H1 (cell line): ENCODE data around the gene DNAJC6. TPM values are rescaled to one million over a fixed set of nuclear protein-coding genes. Genes with fewer than 3 reads are reported as not detected.

Experiments
- CTCF ChIA-PET: fragments of 300-600 bp; sonication (Branson Sonifier 250); formaldehyde crosslinking; loops from one replicate; lab custom pipeline; 2021; ENCODE audit not compliant: partially characterized antibody; lab: Charles Lee
- POLR2A ChIA-PET: fragments of 300-600 bp; sonication (Branson Sonifier 250); formaldehyde crosslinking; loops from one replicate; lab custom pipeline; 2021; ENCODE audit warnings: inconsistent platforms; ENCODE audit not compliant: partially characterized antibody; lab: Charles Lee
- DNase-seq, 2 experiments: peaks; one replicate each; pipeline versions ENCODE4 v3.0.0 to v3.0.0-alpha.2; 2010 to 2022; ENCODE audit warnings: low spot score in 2 of 2, low read depth in 1 of 2, mixed read lengths in 1 of 2
- FAIRE-seq: peaks from 2 replicates; lab custom pipeline; 2011; peaks lifted over from hg19 to GRCh38; lab: Jason Lieb, UNC
- H2AFZ ChIP-seq: 2 replicates; pipeline ENCODE4 v1.8.1; 2012; ENCODE audit warnings: low read length, inconsistent platforms
- H2AK5ac ChIP-seq: 2 replicates; pipeline ENCODE4 v1.6.1; 2013; ENCODE audit warnings: low read depth, low read length
- H2BK120ac ChIP-seq: replicated peaks from 2 replicates; pipeline ENCODE3; 2013; ENCODE audit warnings: low read depth, low read length, inconsistent platforms
- H2BK12ac ChIP-seq: 2 replicates; pipeline ENCODE4 v1.6.1; 2013; ENCODE audit warnings: low read depth, low read length
- H2BK15ac ChIP-seq: 2 replicates; pipeline ENCODE4 v1.6.1; 2013; ENCODE audit warnings: low read length
- H2BK20ac ChIP-seq: 2 replicates; pipeline ENCODE4 v1.6.1; 2013; ENCODE audit warnings: low read length
- H2BK5ac ChIP-seq: 2 replicates; pipeline ENCODE4 v1.6.1; 2013; ENCODE audit warnings: low read depth, low read length
- H3K14ac ChIP-seq: 2 replicates; pipeline ENCODE4 v1.6.1; 2013; ENCODE audit warnings: inconsistent platforms; ENCODE audit not compliant: insufficient read length
- H3K18ac ChIP-seq: 2 replicates; pipeline ENCODE4 v1.6.1; 2013; ENCODE audit warnings: low read length; ENCODE audit errors: extremely low read depth
- H3K23ac ChIP-seq: 2 replicates; pipeline ENCODE4 v1.6.1; 2013; ENCODE audit warnings: inconsistent platforms; ENCODE audit not compliant: insufficient read length
- H3K23me2 ChIP-seq: 2 replicates; pipeline ENCODE4 v1.6.1; 2013; ENCODE audit warnings: low read depth, low read length
- H3K27ac ChIP-seq: 2 replicates; pipeline ENCODE4 v1.6.1; 2011; ENCODE audit warnings: low read depth, low read length, inconsistent platforms
- H3K27me3 ChIP-seq, 4 experiments: replicated peaks in 1 of 4; 1 replicate in 1 of 4; 2 replicates in 3 of 4; pipeline versions ENCODE4 v1.6.1 to v1.8.1; 2011 to 2013; ENCODE audit warnings: low read length in 3 of 4, mild to moderate bottlenecking in 3 of 4, inconsistent platforms in 2 of 4, mixed read lengths in 2 of 4, moderate library complexity in 1 of 4; ENCODE audit not compliant: control insufficient read depth in 3 of 4, insufficient read depth in 3 of 4; ENCODE audit errors: extremely low read depth in 1 of 4
- H3K36me3 ChIP-seq, 4 experiments: 2 replicates each; pipeline versions ENCODE4 v1.6.1 to v1.8.1; 2011 to 2013; ENCODE audit warnings: mild to moderate bottlenecking in 4 of 4, low read length in 3 of 4, moderate library complexity in 2 of 4, control low read depth in 1 of 4, inconsistent platforms in 1 of 4; ENCODE audit not compliant: insufficient read depth in 4 of 4, control insufficient read depth in 2 of 4
- H3K4ac ChIP-seq: replicated peaks from 2 replicates; pipeline ENCODE3; 2013; ENCODE audit warnings: low read length, low read depth, mixed read lengths, inconsistent platforms; ENCODE audit not compliant: insufficient read length
- H3K4me1 ChIP-seq, 4 experiments: replicated peaks in 1 of 4; 1 replicate in 1 of 4; 2 replicates in 3 of 4; pipeline versions ENCODE4 v1.6.1 to v1.8.1; 2011 to 2013; ENCODE audit warnings: low read length in 3 of 4, inconsistent platforms in 2 of 4, mixed read lengths in 1 of 4; ENCODE audit not compliant: insufficient read depth in 4 of 4, control insufficient read depth in 3 of 4
- H3K4me2 ChIP-seq, 2 experiments: 2 replicates each; pipeline versions ENCODE4 v1.6.1 to v1.8.1; 2011 to 2013; ENCODE audit warnings: low read depth in 2 of 2, low read length in 2 of 2, control low read depth in 1 of 2, inconsistent platforms in 1 of 2, mild to moderate bottlenecking in 1 of 2; ENCODE audit not compliant: insufficient read depth in 1 of 2
- H3K4me3 ChIP-seq, 4 experiments: fragments of 200-600, 300-600 bp in 1 of 4; sonication (generic), shearing (Covaris generic), sonication (Bioruptor Twin) in 1 of 4; 2 replicates each; pipeline versions ENCODE4 v1.5.1 to v1.8.1; 2011 to 2016; ENCODE audit warnings: low read length in 4 of 4, low read depth in 3 of 4, control low read depth in 2 of 4, inconsistent platforms in 2 of 4, mild to moderate bottlenecking in 2 of 4, mixed read lengths in 1 of 4, moderate library complexity in 1 of 4; ENCODE audit not compliant: insufficient read depth in 2 of 4; ENCODE audit errors: extremely low read depth in 1 of 4
- H3K56ac ChIP-seq: replicated peaks from 2 replicates; pipeline ENCODE3; 2013; ENCODE audit warnings: low read depth, mild to moderate bottlenecking, mixed read lengths, low read length, inconsistent platforms; ENCODE audit not compliant: insufficient read length
- H3K79me1 ChIP-seq: 2 replicates; pipeline ENCODE4 v1.6.1; 2013; ENCODE audit warnings: low read depth, low read length, control low read depth
- H3K79me2 ChIP-seq, 2 experiments: 2 replicates each; pipeline versions ENCODE4 v1.6.1 to v1.8.1; 2012 to 2013; ENCODE audit warnings: low read length in 2 of 2, mild to moderate bottlenecking in 2 of 2, inconsistent platforms in 1 of 2; ENCODE audit not compliant: insufficient read depth in 2 of 2, control insufficient read depth in 1 of 2
- H3K9ac ChIP-seq, 4 experiments: replicated peaks in 1 of 4; 1 replicate in 1 of 4; 2 replicates in 3 of 4; pipeline versions ENCODE4 v1.6.1 to v1.8.1; 2011 to 2013; ENCODE audit warnings: low read depth in 3 of 4, low read length in 3 of 4, control low read depth in 2 of 4, mild to moderate bottlenecking in 2 of 4, moderate library complexity in 2 of 4, inconsistent platforms in 1 of 4; ENCODE audit errors: extremely low read depth in 1 of 4
- H3K9me3 ChIP-seq, 2 experiments: 2 replicates each; pipeline versions ENCODE4 v1.6.1 to v1.8.1; 2012 to 2013; ENCODE audit warnings: mild to moderate bottlenecking in 2 of 2, moderate library complexity in 2 of 2, control low read depth in 1 of 2, inconsistent platforms in 1 of 2, low read depth in 1 of 2, low read length in 1 of 2, mixed read lengths in 1 of 2; ENCODE audit not compliant: insufficient read depth in 2 of 2
- H4K20me1 ChIP-seq, 2 experiments: replicated peaks in 1 of 2; 2 replicates each; pipeline versions ENCODE3 to v1.8.1; 2011 to 2013; ENCODE audit warnings: inconsistent platforms in 2 of 2, low read length in 2 of 2, mild to moderate bottlenecking in 1 of 2; ENCODE audit not compliant: insufficient read depth in 2 of 2, control insufficient read depth in 1 of 2
- H4K5ac ChIP-seq: 2 replicates; pipeline ENCODE4 v1.6.1; 2013; ENCODE audit warnings: low read length, low read depth, mixed read lengths, inconsistent platforms; ENCODE audit not compliant: insufficient read length
- H4K8ac ChIP-seq: 2 replicates; pipeline ENCODE4 v1.8.0; 2013; ENCODE audit warnings: mild to moderate bottlenecking, moderate library complexity, low read length, inconsistent platforms; ENCODE audit not compliant: insufficient read depth; ENCODE audit errors: extremely low read depth
- H4K91ac ChIP-seq: replicated peaks from 2 replicates; pipeline ENCODE3; 2013; ENCODE audit warnings: low read length, mixed read lengths, inconsistent platforms; ENCODE audit not compliant: insufficient read length
- FOSL1 ChIP-seq: IDR thresholded peaks from 2 replicates; pipeline ENCODE4 v1.6.1; 2011; ENCODE audit warnings: mild to moderate bottlenecking, low read depth, low read length, moderate library complexity; ENCODE audit not compliant: insufficient read depth
- NRF1 ChIP-seq: IDR thresholded peaks from 2 replicates; pipeline ENCODE4 v1.6.1; 2011; ENCODE audit warnings: mild to moderate bottlenecking, low read depth, low read length, improper control_type of control experiment
- POLR2AphosphoS5 ChIP-seq: IDR thresholded peaks from 2 replicates; pipeline ENCODE4 v1.6.1; 2011; ENCODE audit warnings: low read depth, low read length
- WGBS, 2 experiments: shearing (Covaris generic) in 1 of 2; methylation state at CpG; one replicate each; pipeline versions ENCODE4 v1.1.6 to v1.1.7; 2013 to 2015; ENCODE audit warnings: low lambda C conversion rate in 2 of 2, mixed read lengths in 2 of 2, inconsistent platforms in 1 of 2, low coverage in 1 of 2, missing lambda C conversion rate in 1 of 2; ENCODE audit not compliant: insufficient replicate concordance in 2 of 2, insufficient coverage in 1 of 2, insufficient read length in 1 of 2; ENCODE audit errors: extremely low coverage in 1 of 2, missing lambda C conversion rate in 1 of 2; 5-methylcytosine and 5-hydroxymethylcytosine counted together
- polyA plus RNA-seq, 7 experiments: library from polyadenylated mRNA; depleted of rRNA in 3 of 7; stranded (reverse) in 5 of 7; unstranded in 2 of 7; fragments of >200 nt in 5 of 7; fragments of 200-250 nt in 2 of 7; gene quantifications; 1 replicate in 5 of 7; 2 replicates in 1 of 7; 4 replicates in 1 of 7; pipeline versions ENCODE4 v1.2.1 to v1.2.3, GENCODE V29; 2011 to 2013; ENCODE audit warnings: missing spikeins in 2 of 7, mixed read lengths in 2 of 7
- total RNA-seq: library from RNA; stranded (reverse); fragmentation: NEBNext Ultra II Directional; extraction: Animal tissue kit (Norgen Biotek cat#: 25700); gene quantifications from 2 replicates; pipeline ENCODE4 v1.2.1, GENCODE V29; 2021
- TF ChIP-seq, protein P1 (sequence below): IDR thresholded peaks from 2 replicates; pipeline ENCODE4 v1.6.1; 2012; ENCODE audit warnings: inconsistent platforms

DNAJC6 gene
- total and polyA plus RNA-seq, 2 of the 8 experiments (the other 6 are each of a cell fraction or from before 2014, with no cell fraction given), result 1.6 to 3.0 TPM

DNA sequence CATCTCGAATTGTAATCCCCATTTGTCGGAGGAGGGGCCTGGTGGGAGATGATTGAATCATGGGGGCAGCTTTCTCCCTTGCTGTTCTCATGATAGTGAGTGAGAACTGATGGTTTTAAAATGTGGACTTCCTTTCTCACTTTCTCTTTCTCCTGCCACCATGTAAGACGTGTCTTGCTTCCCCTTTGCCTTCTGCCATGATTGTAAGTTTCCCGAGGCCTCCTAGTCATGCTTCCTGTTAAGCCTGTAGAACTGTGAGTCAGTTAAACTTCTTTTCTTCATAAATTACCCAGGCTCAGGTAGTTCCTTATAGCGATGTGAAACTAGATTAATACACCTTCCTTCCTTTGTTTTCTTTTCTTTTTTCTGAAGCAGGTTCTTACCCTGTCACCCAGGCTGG lies 13.9 kb downstream of the DNAJC6 start:
- no peak overlapping the region for H3K4me3 ChIP-seq
- POLR2A ChIA-PET, result no interaction called here
- H3K79me1 ChIP-seq, result no peaks in the 10 kb centered on the region
- H2AK5ac ChIP-seq, result no peak overlapping the region
- no peaks in the 10 kb centered on the region for H3K79me2 ChIP-seq
- no peak overlapping the region for H3K56ac ChIP-seq
- H4K5ac ChIP-seq, result no peak overlapping the region
- H3K4me1 ChIP-seq, result no peaks in the 10 kb centered on the region
- no peak overlapping the region for H3K18ac ChIP-seq
- H3K9me3 ChIP-seq, result no peaks in the 10 kb centered on the region; a peak in 1 of 4 replicates
- no peak overlapping the region for H2BK12ac ChIP-seq
- H3K36me3 ChIP-seq, result no peaks in the 10 kb centered on the region
- TF ChIP-seq NRF1 (no peak), FOSL1 (no peak), POLR2AphosphoS5 (no peak)
- TF ChIP-seq, protein P1, sequence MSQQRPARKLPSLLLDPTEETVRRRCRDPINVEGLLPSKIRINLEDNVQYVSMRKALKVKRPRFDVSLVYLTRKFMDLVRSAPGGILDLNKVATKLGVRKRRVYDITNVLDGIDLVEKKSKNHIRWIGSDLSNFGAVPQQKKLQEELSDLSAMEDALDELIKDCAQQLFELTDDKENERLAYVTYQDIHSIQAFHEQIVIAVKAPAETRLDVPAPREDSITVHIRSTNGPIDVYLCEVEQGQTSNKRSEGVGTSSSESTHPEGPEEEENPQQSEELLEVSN, result no peak
- no peak overlapping the region for H3K14ac ChIP-seq
- FAIRE-seq, result no peak
- H3K4ac ChIP-seq, result no peak overlapping the region
- H3K4me2 ChIP-seq, result no peak overlapping the region
- H2BK20ac ChIP-seq, result no peak overlapping the region
- no peak overlapping the region for H4K91ac ChIP-seq
- H3K23me2 ChIP-seq, result no peaks in the 10 kb centered on the region
- no peak overlapping the region for H3K23ac ChIP-seq
- H2AFZ ChIP-seq, result no peak overlapping the region
- H4K20me1 ChIP-seq, result no peaks in the 10 kb centered on the region
- no peak overlapping the region for H3K27ac ChIP-seq
- no peaks in the 10 kb centered on the region for H3K27me3 ChIP-seq
- H2BK15ac ChIP-seq, result no peak overlapping the region
- H4K8ac ChIP-seq, result no peak overlapping the region
- CTCF ChIA-PET, result interaction anchor here (0.6 kb wide), 1 partner anchor 951 kb away, joined by 3 read pairs; no protein-coding TSS in a partner anchor
- no peak overlapping the region for H2BK120ac ChIP-seq
- H3K9ac ChIP-seq, result no peak overlapping the region
- no peak overlapping the region for H2BK5ac ChIP-seq
- WGBS, 2 experiments, result 89% methylated on average over 5 of the region's 5 CpGs; no CpG with 5 or more reads in 1 of the 2 experiments
- DNase-seq, result no peak
